ENCODE data around the gene KRTCAP3. TPM values are rescaled to one million over a fixed set of nuclear protein-coding genes. Genes with fewer than 3 reads are reported as not detected.

Gene KRTCAP3
- total RNA-seq, 2 donors from 2014 or later = 27.0 to 29.7 TPM

DNA sequence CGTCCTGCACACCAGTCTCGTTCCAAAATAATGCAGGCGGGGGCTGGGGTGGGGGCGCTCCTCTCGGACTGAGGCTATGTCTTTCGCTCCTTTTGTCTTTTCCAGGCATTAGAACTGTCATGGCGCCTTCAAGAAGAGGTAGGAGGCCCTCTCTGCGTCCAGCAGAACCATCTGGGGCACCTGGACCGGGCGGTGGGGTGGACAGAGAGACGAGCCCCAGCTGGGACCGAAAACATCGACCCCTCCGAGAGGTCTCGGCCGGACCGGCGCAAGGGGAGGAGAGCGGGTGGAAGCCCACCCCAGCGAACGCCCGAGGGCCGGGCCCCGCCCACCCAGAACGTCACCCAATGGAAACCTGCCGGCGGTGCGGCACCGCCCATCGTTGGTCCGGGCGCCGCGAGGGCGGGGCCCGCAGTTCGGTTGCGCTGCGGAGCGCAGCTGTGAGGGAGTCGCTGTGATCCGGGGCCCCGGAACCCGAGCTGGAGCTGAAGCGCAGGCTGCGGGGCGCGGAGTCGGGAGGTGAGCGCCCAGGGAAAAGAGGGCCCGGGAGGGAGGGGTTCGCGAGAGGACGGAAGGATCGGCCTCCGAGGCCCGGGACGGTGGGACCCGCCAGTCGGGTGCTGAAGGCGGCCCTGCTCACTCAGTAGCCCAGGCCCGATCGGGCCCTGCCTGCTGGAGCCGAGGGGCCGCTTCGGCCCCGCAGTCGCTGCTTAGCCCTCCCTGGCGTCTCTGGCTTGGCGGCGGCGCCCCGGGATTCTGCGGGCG, 13.8 kb upstream of the KRTCAP3 start, which contains the start of gene NRBP1:
Gene NRBP1 (plus strand): TSS at position 419 of the 765 bp plus-strand sequence. CDS start 4,643 bp downstream, outside the sequence.
- Histone ChIP-seq H3K4me3 (ENCODE audit: low read length) (peak within 1 kb of the TSS; percentile 89), H3K9me3 (ENCODE audit: control insufficient read depth, low read length) (no peaks in the 10 kb centered on the region), H3K9ac (ENCODE audit: extremely low read depth, low read length, poor library complexity, severe bottlenecking) (peak within 1 kb of the TSS; percentile 86), H3K4me1 (ENCODE audit: control insufficient read depth, insufficient read depth, low read length) (no peaks in the 10 kb centered on the region), H3K27ac (ENCODE audit: low read depth, low read length) (peak within 1 kb of the TSS; percentile 94), H3K27me3 (ENCODE audit: control insufficient read depth, insufficient read depth, low read length, poor library complexity, severe bottlenecking) (no peaks in the 10 kb centered on the region), H3K36me3 (ENCODE audit: control insufficient read depth, insufficient read depth, low read length) (peaks cover 12% of the 10 kb centered on the region)
- TF ChIP-seq, protein P1, sequence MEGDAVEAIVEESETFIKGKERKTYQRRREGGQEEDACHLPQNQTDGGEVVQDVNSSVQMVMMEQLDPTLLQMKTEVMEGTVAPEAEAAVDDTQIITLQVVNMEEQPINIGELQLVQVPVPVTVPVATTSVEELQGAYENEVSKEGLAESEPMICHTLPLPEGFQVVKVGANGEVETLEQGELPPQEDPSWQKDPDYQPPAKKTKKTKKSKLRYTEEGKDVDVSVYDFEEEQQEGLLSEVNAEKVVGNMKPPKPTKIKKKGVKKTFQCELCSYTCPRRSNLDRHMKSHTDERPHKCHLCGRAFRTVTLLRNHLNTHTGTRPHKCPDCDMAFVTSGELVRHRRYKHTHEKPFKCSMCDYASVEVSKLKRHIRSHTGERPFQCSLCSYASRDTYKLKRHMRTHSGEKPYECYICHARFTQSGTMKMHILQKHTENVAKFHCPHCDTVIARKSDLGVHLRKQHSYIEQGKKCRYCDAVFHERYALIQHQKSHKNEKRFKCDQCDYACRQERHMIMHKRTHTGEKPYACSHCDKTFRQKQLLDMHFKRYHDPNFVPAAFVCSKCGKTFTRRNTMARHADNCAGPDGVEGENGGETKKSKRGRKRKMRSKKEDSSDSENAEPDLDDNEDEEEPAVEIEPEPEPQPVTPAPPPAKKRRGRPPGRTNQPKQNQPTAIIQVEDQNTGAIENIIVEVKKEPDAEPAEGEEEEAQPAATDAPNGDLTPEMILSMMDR (conservative IDR thresholded peaks at IDR 0.05) = no peak
- H3K36me3 Mint-ChIP-seq (ENCODE audit: low read depth) = peaks cover 10% of the 10 kb centered on the region
- H3K27me3 Mint-ChIP-seq (ENCODE audit: insufficient read depth) = no peaks in the 10 kb centered on the region
- WGBS, 2 experiments (ENCODE audit: insufficient coverage in 1 of 2, insufficient read length in 1 of 2) = 0 to 1% methylated on average over 19 to 75 of the region's 75 CpGs
- peaks cover 17% of the 10 kb centered on the region for H3K4me1 Mint-ChIP-seq
- H3K9me3 Mint-ChIP-seq = no peaks in the 10 kb centered on the region
- H3K4me3 Mint-ChIP-seq = peak within 1 kb of the TSS; percentile 81
- peak within 1 kb of the TSS; percentile 92 for H3K27ac Mint-ChIP-seq
- peak; percentile 96 for DNase-seq

DNA sequence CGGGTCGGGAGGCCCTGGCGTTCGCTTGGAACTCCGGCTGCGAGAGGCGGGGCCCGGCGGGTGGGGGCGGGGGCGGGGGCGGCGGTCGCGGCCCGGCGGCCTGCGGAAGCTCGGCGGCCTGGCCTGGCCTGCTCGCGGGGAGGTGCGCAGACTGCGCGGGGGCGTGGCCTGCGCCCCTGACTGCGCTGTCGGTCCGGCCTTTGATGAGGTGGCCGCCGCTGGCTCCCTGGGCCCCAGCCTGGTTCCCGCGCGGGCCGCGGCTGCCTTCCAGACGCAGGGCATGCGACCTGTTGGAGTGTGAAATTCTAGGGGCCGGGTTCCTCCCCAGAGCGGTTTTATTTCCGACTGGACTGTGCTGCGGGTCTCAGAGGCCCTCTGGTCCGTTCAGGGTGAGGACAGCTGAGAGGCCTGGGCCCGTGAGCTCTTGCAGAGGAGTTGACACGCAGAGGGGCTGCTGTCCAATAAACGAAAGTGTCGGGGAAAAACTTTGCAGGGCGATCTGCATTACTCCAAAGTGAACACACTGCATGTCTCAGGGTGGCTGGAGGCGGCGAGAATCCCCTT, 13.1 kb upstream of the KRTCAP3 start:
- peak; percentile 96 for DNase-seq
- H3K9me3 ChIP-seq (ENCODE audit: control insufficient read depth, low read length) = no peaks in the 10 kb centered on the region
- no peaks in the 10 kb centered on the region for H3K4me1 ChIP-seq (ENCODE audit: control insufficient read depth, insufficient read depth, low read length)
- peak overlapping the region; percentile 86 for H3K9ac ChIP-seq (ENCODE audit: extremely low read depth, low read length, poor library complexity, severe bottlenecking)
- H3K36me3 ChIP-seq (ENCODE audit: control insufficient read depth, insufficient read depth, low read length) = peaks cover 18% of the 10 kb centered on the region
- H3K4me3 ChIP-seq (ENCODE audit: low read length) = peak overlapping the region; percentile 89
- H3K27ac ChIP-seq (ENCODE audit: low read depth, low read length) = peak overlapping the region; percentile 94
- no peaks in the 10 kb centered on the region for H3K27me3 ChIP-seq (ENCODE audit: control insufficient read depth, insufficient read depth, low read length, poor library complexity, severe bottlenecking)
- 0% methylated on average over 10 to 51 of the region's 51 CpGs for WGBS, 2 experiments (ENCODE audit: insufficient coverage in 1 of 2, insufficient read length in 1 of 2)
- Mint-ChIP-seq H3K9me3 (no peaks in the 10 kb centered on the region), H3K4me3 (peak overlapping the region; percentile 81), H3K27ac (peak overlapping the region; percentile 87), H3K36me3 (ENCODE audit: low read depth) (peaks cover 16% of the 10 kb centered on the region), H3K27me3 (ENCODE audit: insufficient read depth) (no peaks in the 10 kb centered on the region), H3K4me1 (peaks cover 22% of the 10 kb centered on the region)
- TF ChIP-seq, protein P1 (conservative IDR thresholded peaks at IDR 0.05) = no peak

DNA sequence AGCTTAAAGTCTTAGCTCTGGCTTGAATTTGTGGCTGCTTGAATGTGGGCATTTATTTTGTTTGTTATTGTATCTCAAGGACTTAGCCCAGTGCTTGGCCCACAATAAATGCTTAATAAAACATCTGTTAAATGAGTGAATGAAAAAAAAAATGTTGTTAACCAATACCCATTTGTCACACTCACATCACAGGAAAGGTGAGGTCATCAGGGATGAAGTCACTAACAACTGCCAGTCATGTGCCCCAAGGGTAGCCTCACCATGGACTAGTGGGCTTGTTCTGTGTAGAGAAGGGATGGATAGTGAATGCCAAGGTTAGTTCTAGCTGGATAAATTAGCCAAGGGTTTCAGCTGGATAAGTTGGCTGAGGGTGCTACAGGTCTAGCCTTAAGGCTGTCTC, 10.8 kb upstream of the KRTCAP3 start:
- Mint-ChIP-seq H3K9me3 (no peaks in the 10 kb centered on the region), H3K27me3 (ENCODE audit: insufficient read depth) (no peaks in the 10 kb centered on the region), H3K4me3 (no peak overlapping the region), H3K36me3 (ENCODE audit: low read depth) (peaks cover 39% of the 10 kb centered on the region), H3K27ac (peak overlapping the region; percentile 76), H3K4me1 (peaks cover 30% of the 10 kb centered on the region)
- H3K27me3 ChIP-seq (ENCODE audit: control insufficient read depth, insufficient read depth, low read length, poor library complexity, severe bottlenecking) = no peaks in the 10 kb centered on the region
- no peaks in the 10 kb centered on the region for H3K4me1 ChIP-seq (ENCODE audit: control insufficient read depth, insufficient read depth, low read length)
- no peak overlapping the region for H3K9ac ChIP-seq (ENCODE audit: extremely low read depth, low read length, poor library complexity, severe bottlenecking)
- no peaks in the 10 kb centered on the region for H3K9me3 ChIP-seq (ENCODE audit: control insufficient read depth, low read length)
- TF ChIP-seq, protein P1 (conservative IDR thresholded peaks at IDR 0.05) = no peak
- no peak overlapping the region for H3K27ac ChIP-seq (ENCODE audit: low read depth, low read length)
- H3K36me3 ChIP-seq (ENCODE audit: control insufficient read depth, insufficient read depth, low read length) = peaks cover 42% of the 10 kb centered on the region
- no peak for DNase-seq
- H3K4me3 ChIP-seq (ENCODE audit: low read length) = no peak overlapping the region
